ENCODE measurements around the gene PDK4.

Gene PDK4

DNA sequence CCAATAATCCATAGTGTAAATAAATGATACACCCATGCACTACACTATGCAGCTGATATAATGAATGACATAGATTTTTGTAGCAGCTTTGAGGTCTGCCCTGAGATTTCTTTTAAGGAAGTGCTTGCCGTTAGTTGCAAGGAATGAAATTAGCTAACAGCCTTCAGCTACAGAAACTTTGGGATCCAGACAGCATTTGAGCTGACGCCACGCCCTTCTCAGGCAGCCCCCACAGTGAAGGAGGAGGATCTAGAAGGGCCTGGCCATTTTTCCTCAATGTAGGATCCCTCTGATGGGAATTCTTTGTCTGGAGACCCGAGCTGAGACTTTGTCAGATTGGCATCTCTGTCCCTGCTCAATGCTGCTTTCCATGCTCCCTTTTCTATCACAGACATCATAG is 6.1 kb upstream of the PDK4 start:
- TF ChIP-seq SIN3A (IDR thresholded peaks at IDR 0.05; ENCODE audit: borderline replicate concordance, insufficient read depth, low read length) (no peak), FOXP2 (optimal IDR thresholded peaks at IDR 0.05; ENCODE audit: borderline replicate concordance, extremely low read depth, extremely low read length, insufficient read depth) (no peak), POLR2AphosphoS5 (IDR thresholded peaks at IDR 0.05; ENCODE audit: low read depth, low read length) (no peak)

DNA sequence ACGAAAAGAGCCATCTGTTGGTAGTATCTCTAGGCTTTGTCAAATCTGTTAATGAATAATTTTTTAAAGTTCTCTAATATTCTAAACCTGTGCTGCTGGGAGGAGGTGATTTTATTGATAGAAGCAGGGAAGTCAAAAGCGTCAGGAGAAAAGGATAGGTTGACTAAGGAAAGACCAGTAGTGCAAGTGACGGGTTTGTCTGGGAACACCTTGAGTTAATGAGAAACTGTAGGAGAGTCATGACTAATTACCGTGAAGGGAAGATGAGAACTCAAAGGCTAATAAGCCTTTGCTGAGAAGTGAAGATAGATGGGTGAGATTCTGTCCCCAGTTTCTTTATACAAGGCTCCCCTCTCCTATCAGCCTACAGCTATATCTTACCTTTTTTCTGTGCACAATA is 5.0 kb upstream of the PDK4 start:
- TF ChIP-seq FOXP2 (optimal IDR thresholded peaks at IDR 0.05; ENCODE audit: borderline replicate concordance, extremely low read depth, extremely low read length, insufficient read depth) (no peak), SIN3A (IDR thresholded peaks at IDR 0.05; ENCODE audit: borderline replicate concordance, insufficient read depth, low read length) (no peak)

DNA sequence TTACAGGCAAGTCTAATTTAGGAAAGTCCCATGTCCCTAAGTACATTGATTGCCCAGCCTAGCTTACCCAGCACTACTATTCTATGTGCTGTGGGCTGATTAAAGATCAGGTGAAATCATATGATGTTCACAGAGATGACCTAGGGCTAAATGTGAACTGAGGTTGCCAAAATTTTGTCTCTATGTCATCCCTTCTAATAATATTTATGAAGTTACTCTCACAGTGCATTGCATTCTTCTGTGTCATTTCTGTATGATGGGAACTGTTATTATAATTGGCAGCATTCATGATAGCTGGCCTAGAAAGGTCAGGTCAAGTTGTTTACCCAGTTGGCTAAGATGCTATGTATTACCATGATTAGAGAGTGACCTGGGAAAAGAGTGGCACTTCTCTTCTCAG is 2.8 kb upstream of the PDK4 start:
- TF ChIP-seq FOXP2 (optimal IDR thresholded peaks at IDR 0.05; ENCODE audit: borderline replicate concordance, extremely low read depth, extremely low read length, insufficient read depth), result no peak
- TF ChIP-seq TAF1 (IDR thresholded peaks at IDR 0.05; ENCODE audit: borderline replicate concordance, insufficient read depth, low read length), result no peak
- TF ChIP-seq, protein P1, sequence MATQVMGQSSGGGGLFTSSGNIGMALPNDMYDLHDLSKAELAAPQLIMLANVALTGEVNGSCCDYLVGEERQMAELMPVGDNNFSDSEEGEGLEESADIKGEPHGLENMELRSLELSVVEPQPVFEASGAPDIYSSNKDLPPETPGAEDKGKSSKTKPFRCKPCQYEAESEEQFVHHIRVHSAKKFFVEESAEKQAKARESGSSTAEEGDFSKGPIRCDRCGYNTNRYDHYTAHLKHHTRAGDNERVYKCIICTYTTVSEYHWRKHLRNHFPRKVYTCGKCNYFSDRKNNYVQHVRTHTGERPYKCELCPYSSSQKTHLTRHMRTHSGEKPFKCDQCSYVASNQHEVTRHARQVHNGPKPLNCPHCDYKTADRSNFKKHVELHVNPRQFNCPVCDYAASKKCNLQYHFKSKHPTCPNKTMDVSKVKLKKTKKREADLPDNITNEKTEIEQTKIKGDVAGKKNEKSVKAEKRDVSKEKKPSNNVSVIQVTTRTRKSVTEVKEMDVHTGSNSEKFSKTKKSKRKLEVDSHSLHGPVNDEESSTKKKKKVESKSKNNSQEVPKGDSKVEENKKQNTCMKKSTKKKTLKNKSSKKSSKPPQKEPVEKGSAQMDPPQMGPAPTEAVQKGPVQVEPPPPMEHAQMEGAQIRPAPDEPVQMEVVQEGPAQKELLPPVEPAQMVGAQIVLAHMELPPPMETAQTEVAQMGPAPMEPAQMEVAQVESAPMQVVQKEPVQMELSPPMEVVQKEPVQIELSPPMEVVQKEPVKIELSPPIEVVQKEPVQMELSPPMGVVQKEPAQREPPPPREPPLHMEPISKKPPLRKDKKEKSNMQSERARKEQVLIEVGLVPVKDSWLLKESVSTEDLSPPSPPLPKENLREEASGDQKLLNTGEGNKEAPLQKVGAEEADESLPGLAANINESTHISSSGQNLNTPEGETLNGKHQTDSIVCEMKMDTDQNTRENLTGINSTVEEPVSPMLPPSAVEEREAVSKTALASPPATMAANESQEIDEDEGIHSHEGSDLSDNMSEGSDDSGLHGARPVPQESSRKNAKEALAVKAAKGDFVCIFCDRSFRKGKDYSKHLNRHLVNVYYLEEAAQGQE (IDR thresholded peaks at IDR 0.05; ENCODE audit: insufficient read depth in 1 of 2, low read depth in 2 of 2, low read length in 2 of 2), result no peak
- TF ChIP-seq POLR2AphosphoS5 (IDR thresholded peaks at IDR 0.05; ENCODE audit: low read depth, low read length), result no peak
- TF ChIP-seq SIN3A (IDR thresholded peaks at IDR 0.05; ENCODE audit: borderline replicate concordance, insufficient read depth, low read length), result no peak

DNA sequence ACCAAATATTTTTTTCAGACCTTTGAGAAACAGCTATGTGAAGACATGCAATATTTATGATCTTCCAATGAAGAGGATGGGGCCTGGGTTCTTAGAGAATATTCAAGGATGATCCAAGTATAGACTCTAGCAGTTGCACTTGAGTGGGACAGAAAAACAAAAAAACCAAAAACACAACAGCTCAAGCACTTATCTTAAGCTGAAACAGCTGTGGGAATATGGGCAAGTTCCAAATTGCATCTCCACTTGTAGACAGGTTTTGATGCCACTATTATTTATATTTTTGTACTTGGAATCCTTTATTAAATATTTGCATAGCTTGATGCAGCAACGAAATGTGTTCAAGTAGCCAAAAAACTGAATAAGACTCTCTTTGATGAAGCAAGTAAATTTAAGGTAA is 2.2 kb upstream of the PDK4 start:
- TF ChIP-seq POLR2AphosphoS5 (IDR thresholded peaks at IDR 0.05; ENCODE audit: low read depth, low read length), result no peak
- no peak for TF ChIP-seq TAF1 (IDR thresholded peaks at IDR 0.05; ENCODE audit: borderline replicate concordance, insufficient read depth, low read length)
- TF ChIP-seq, protein P1 (IDR thresholded peaks at IDR 0.05; ENCODE audit: insufficient read depth in 1 of 2, low read depth in 2 of 2, low read length in 2 of 2), result no peak
- no peak for TF ChIP-seq SIN3A (IDR thresholded peaks at IDR 0.05; ENCODE audit: borderline replicate concordance, insufficient read depth, low read length)
- no peak for TF ChIP-seq FOXP2 (optimal IDR thresholded peaks at IDR 0.05; ENCODE audit: borderline replicate concordance, extremely low read depth, extremely low read length, insufficient read depth)

DNA sequence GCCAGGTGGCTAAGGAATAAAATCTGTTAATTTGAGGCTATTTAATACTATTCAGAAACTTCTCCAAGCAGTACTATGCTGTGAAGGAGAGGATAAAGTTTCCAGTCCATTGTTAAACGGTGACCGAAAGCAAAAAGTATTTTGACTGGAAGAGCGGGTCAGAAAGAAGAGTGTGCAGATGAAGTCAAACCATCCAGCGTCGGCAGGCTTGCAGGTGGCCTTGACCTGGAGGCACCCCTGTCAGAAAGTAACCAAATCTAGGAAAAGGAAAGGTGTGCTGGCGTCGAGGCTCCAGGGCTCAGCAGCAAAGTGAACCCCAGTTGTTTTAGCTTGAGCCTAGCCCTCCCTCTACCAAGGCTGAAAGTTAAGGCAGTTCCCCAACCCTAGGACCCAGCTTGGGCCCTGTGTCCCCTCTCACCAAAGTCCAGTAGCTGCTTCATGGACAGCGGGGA is 544 bp downstream of the PDK4 start:
- TF ChIP-seq, protein P1 (IDR thresholded peaks at IDR 0.05; ENCODE audit: insufficient read depth in 1 of 2, low read depth in 2 of 2, low read length in 2 of 2), result no peak
- TF ChIP-seq FOXP2 (optimal IDR thresholded peaks at IDR 0.05; ENCODE audit: borderline replicate concordance, extremely low read depth, extremely low read length, insufficient read depth), result no peak
- TF ChIP-seq POLR2AphosphoS5 (IDR thresholded peaks at IDR 0.05; ENCODE audit: low read depth, low read length), result no peak
- TF ChIP-seq TAF1 (IDR thresholded peaks at IDR 0.05; ENCODE audit: borderline replicate concordance, insufficient read depth, low read length), result no peak
- TF ChIP-seq SIN3A (IDR thresholded peaks at IDR 0.05; ENCODE audit: borderline replicate concordance, insufficient read depth, low read length), result no peak

DNA sequence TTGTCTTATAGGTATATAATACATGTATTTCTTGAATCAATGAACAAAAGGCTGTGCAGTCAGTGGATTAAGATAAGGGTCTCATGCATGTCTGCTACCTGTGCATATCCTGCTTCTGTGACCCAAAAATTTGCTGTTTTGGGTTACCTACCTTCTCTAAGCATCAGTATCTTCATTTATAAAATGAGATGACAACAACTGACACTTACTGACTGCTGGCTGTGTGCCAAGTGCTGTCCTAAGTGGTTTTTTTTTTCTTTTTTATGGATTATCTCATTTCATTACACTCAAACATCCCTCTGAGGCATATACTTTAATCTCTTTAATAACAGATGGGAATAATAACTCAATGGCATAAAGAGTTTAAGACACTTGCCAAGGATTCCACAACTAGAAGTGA is 2.1 kb downstream of the PDK4 start:
- no peak for TF ChIP-seq FOXP2 (optimal IDR thresholded peaks at IDR 0.05; ENCODE audit: borderline replicate concordance, extremely low read depth, extremely low read length, insufficient read depth)

DNA sequence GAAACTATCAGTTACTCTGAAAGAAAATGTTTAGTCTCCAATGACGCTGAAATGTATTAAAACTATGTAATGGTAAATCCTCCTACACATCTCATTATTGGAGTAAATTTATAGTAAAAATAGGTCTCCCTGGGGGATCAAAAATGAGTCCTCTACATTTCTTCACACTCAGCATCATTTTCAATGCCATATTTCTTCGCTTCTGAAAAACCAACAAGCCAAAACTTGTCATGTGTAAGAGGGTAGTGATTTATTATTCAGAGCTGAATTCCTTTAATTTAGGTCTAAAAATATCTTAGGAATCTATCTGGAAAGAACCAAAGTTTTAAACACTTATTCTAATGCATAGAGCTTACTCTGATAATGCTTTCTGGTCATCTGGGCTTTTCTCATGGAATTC is 3.0 kb downstream of the PDK4 start:
- TF ChIP-seq FOXP2 (optimal IDR thresholded peaks at IDR 0.05; ENCODE audit: borderline replicate concordance, extremely low read depth, extremely low read length, insufficient read depth), result no peak
- TF ChIP-seq SIN3A (IDR thresholded peaks at IDR 0.05; ENCODE audit: borderline replicate concordance, insufficient read depth, low read length), result no peak
- TF ChIP-seq, protein P1 (IDR thresholded peaks at IDR 0.05; ENCODE audit: insufficient read depth in 1 of 2, low read depth in 2 of 2, low read length in 2 of 2), result no peak
- no peak for TF ChIP-seq TAF1 (IDR thresholded peaks at IDR 0.05; ENCODE audit: borderline replicate concordance, insufficient read depth, low read length)
- TF ChIP-seq POLR2AphosphoS5 (IDR thresholded peaks at IDR 0.05; ENCODE audit: low read depth, low read length), result no peak
